ENCODE data around the gene LRP1B. TPM values are rescaled to one million over a fixed set of nuclear protein-coding genes. Genes with fewer than 3 reads are reported as not detected.

Gene LRP1B
- polyA plus RNA-seq, 1 of the 3 experiments (the other 2 are of a cell fraction): 0.28 TPM

DNA sequence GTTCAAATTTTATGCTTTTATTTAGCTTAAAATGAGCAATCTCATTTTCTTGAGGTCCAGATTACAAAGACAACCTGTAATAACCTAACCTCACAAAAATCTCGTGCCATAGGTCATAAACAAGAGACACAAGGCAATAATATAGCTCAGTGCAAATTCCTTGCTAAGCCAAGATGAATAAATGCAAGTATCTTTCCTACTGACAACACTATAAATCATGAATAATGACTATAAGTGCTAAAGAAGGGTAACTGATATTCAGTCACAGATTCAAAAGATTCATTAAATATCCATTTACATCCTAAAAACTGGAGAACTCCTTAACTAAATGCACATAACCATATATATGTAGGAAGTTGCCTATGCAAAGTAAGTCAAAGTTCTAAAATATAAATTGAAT is 1641.6 kb downstream of the LRP1B start:
- Histone ChIP-seq H3F3A (replicated peaks; ENCODE audit: insufficient read depth) (no peaks in the 10 kb centered on the region), H2AFZ (ENCODE audit: low read depth) (no peak overlapping the region), H3K36me3 (replicated peaks in 1 of 2; ENCODE audit: control insufficient read depth in 1 of 2, insufficient read depth in 2 of 2, low read length in 1 of 2) (no peaks in the 10 kb centered on the region), H4K20me1 (ENCODE audit: insufficient read depth) (no peaks in the 10 kb centered on the region), H3K79me2 (ENCODE audit: insufficient read depth) (no peaks in the 10 kb centered on the region), H3K4me2 (no peak overlapping the region), H3K4me1 (ENCODE audit: control insufficient read depth in 1 of 2, insufficient read depth in 2 of 2, low read depth in 1 of 2, low read length in 1 of 2) (no peaks in the 10 kb centered on the region), H3K27ac (ENCODE audit: low read depth in 2 of 2, low read length in 1 of 2) (no peak overlapping the region), H3K27me3 (ENCODE audit: insufficient read depth) (no peaks in the 10 kb centered on the region), H3K4me3 (ENCODE audit: low read depth in 2 of 2, low read length in 1 of 2) (no peak overlapping the region), H3K9me2 (no peaks in the 10 kb centered on the region), H3K9ac (no peak overlapping the region), H3K9me3 (no peaks in the 10 kb centered on the region)
- DNase-seq: no peak
- ChIA-PET CTCF (no interaction called here), POLR2A (no interaction called here)
- no peak for TF ChIP-seq TEAD4 (IDR thresholded peaks at IDR 0.05; ENCODE audit: borderline replicate concordance, insufficient read depth)
- TF ChIP-seq GABPA (IDR thresholded peaks at IDR 0.05; ENCODE audit: low read depth): no peak
- no peak for TF ChIP-seq FOSL2 (IDR thresholded peaks at IDR 0.05; ENCODE audit: borderline replicate concordance, low read depth)
- TF ChIP-seq POLR2AphosphoS5 (IDR thresholded peaks at IDR 0.05; ENCODE audit: low read depth, low read length): no peak
- no peak for TF ChIP-seq GATA2 (CRISPR knock-in tag; IDR thresholded peaks at IDR 0.05)
- TF ChIP-seq, protein P1, sequence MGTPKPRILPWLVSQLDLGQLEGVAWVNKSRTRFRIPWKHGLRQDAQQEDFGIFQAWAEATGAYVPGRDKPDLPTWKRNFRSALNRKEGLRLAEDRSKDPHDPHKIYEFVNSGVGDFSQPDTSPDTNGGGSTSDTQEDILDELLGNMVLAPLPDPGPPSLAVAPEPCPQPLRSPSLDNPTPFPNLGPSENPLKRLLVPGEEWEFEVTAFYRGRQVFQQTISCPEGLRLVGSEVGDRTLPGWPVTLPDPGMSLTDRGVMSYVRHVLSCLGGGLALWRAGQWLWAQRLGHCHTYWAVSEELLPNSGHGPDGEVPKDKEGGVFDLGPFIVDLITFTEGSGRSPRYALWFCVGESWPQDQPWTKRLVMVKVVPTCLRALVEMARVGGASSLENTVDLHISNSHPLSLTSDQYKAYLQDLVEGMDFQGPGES (IDR thresholded peaks at IDR 0.05; ENCODE audit: low read depth, low read length): no peak
- no peak for TF ChIP-seq NFIC (IDR thresholded peaks at IDR 0.05; ENCODE audit: borderline replicate concordance)
- TF ChIP-seq TCF12 (IDR thresholded peaks at IDR 0.05): no peak
- no peak for TF ChIP-seq RFX5 (IDR thresholded peaks at IDR 0.05; ENCODE audit: low read length)
- no peak for TF ChIP-seq RCOR1 (IDR thresholded peaks at IDR 0.05; ENCODE audit: low read length)
- TF ChIP-seq, protein P2, sequence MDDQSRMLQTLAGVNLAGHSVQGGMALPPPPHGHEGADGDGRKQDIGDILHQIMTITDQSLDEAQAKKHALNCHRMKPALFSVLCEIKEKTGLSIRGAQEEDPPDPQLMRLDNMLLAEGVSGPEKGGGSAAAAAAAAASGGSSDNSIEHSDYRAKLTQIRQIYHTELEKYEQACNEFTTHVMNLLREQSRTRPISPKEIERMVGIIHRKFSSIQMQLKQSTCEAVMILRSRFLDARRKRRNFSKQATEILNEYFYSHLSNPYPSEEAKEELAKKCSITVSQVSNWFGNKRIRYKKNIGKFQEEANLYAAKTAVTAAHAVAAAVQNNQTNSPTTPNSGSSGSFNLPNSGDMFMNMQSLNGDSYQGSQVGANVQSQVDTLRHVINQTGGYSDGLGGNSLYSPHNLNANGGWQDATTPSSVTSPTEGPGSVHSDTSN (IDR thresholded peaks at IDR 0.05): no peak
- no peak for TF ChIP-seq TAF1 (IDR thresholded peaks at IDR 0.05; ENCODE audit: borderline replicate concordance, low read depth, low read length)
- no peak for TF ChIP-seq YY1 (IDR thresholded peaks at IDR 0.05; ENCODE audit: low read depth)
- no peak for TF ChIP-seq CHD2 (IDR thresholded peaks at IDR 0.05; ENCODE audit: low read length, partially characterized antibody)
- no peak for TF ChIP-seq FOXJ3 (CRISPR knock-in tag; IDR thresholded peaks at IDR 0.05)
- no peak for TF ChIP-seq ELF1 (IDR thresholded peaks at IDR 0.05)
- no peak for TF ChIP-seq MEF2A (IDR thresholded peaks at IDR 0.05; ENCODE audit: borderline replicate concordance, low read depth)
- 26% methylated on average over 1 of the region's 1 CpG for WGBS (ENCODE audit: low lambda C conversion rate)

DNA sequence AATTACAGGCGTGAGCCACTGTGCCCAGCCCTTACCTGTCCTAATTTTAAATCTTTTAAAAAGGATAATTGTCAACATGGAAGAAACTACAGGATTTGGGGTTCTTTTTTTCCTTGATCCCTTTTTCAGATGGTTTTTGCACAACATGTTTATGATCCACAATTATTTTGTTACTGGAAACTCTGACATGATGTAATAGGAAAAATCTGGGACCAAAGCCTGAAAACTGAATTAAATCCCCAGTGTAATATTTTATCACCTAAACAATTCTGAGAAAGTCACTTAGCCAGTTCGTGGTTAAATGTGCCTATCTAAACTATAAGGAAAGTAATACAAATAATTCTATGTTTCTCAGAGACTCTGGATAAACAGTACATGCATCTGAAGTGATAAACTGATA is 1649.7 kb downstream of the LRP1B start:
- H3K4me3 ChIP-seq (ENCODE audit: low read depth in 2 of 2, low read length in 1 of 2): no peak overlapping the region
- no peaks in the 10 kb centered on the region for H3K36me3 ChIP-seq (replicated peaks in 1 of 2; ENCODE audit: control insufficient read depth in 1 of 2, insufficient read depth in 2 of 2, low read length in 1 of 2)
- DNase-seq: no peak
- no peak overlapping the region for H2AFZ ChIP-seq (ENCODE audit: low read depth)
- no peaks in the 10 kb centered on the region for H3K4me1 ChIP-seq (ENCODE audit: control insufficient read depth in 1 of 2, insufficient read depth in 2 of 2, low read depth in 1 of 2, low read length in 1 of 2)
- H3F3A ChIP-seq (replicated peaks; ENCODE audit: insufficient read depth): no peaks in the 10 kb centered on the region
- no peaks in the 10 kb centered on the region for H3K9me2 ChIP-seq
- H3K9ac ChIP-seq: no peak overlapping the region
- H3K27me3 ChIP-seq (ENCODE audit: insufficient read depth): no peaks in the 10 kb centered on the region
- no peak overlapping the region for H3K4me2 ChIP-seq
- TF ChIP-seq, protein P3, sequence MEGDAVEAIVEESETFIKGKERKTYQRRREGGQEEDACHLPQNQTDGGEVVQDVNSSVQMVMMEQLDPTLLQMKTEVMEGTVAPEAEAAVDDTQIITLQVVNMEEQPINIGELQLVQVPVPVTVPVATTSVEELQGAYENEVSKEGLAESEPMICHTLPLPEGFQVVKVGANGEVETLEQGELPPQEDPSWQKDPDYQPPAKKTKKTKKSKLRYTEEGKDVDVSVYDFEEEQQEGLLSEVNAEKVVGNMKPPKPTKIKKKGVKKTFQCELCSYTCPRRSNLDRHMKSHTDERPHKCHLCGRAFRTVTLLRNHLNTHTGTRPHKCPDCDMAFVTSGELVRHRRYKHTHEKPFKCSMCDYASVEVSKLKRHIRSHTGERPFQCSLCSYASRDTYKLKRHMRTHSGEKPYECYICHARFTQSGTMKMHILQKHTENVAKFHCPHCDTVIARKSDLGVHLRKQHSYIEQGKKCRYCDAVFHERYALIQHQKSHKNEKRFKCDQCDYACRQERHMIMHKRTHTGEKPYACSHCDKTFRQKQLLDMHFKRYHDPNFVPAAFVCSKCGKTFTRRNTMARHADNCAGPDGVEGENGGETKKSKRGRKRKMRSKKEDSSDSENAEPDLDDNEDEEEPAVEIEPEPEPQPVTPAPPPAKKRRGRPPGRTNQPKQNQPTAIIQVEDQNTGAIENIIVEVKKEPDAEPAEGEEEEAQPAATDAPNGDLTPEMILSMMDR (IDR thresholded peaks at IDR 0.05): no peak
- no peak for TF ChIP-seq TAF1 (IDR thresholded peaks at IDR 0.05; ENCODE audit: borderline replicate concordance, low read depth, low read length)
- TF ChIP-seq FOXM1 (IDR thresholded peaks at IDR 0.05; ENCODE audit: low read depth): no peak
- no peak for TF ChIP-seq POLR2AphosphoS5 (IDR thresholded peaks at IDR 0.05; ENCODE audit: low read depth, low read length)
- TF ChIP-seq YY1 (IDR thresholded peaks at IDR 0.05; ENCODE audit: low read depth): no peak
- TF ChIP-seq FOXJ3 (CRISPR knock-in tag; IDR thresholded peaks at IDR 0.05): no peak
- no peak for TF ChIP-seq JUND (IDR thresholded peaks at IDR 0.05)
- no peak for TF ChIP-seq ELF1 (IDR thresholded peaks at IDR 0.05)
- TF ChIP-seq, protein P2 (IDR thresholded peaks at IDR 0.05): no peak
- TF ChIP-seq, protein P4, sequence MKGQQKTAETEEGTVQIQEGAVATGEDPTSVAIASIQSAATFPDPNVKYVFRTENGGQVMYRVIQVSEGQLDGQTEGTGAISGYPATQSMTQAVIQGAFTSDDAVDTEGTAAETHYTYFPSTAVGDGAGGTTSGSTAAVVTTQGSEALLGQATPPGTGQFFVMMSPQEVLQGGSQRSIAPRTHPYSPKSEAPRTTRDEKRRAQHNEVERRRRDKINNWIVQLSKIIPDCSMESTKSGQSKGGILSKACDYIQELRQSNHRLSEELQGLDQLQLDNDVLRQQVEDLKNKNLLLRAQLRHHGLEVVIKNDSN (IDR thresholded peaks at IDR 0.05; ENCODE audit: borderline replicate concordance, low read depth): no peak
- TF ChIP-seq, protein P5, sequence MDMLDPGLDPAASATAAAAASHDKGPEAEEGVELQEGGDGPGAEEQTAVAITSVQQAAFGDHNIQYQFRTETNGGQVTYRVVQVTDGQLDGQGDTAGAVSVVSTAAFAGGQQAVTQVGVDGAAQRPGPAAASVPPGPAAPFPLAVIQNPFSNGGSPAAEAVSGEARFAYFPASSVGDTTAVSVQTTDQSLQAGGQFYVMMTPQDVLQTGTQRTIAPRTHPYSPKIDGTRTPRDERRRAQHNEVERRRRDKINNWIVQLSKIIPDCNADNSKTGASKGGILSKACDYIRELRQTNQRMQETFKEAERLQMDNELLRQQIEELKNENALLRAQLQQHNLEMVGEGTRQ (IDR thresholded peaks at IDR 0.05; ENCODE audit: borderline replicate concordance, low read depth, low read length): no peak
- no peak for TF ChIP-seq GATA2 (CRISPR knock-in tag; IDR thresholded peaks at IDR 0.05)
- POLR2A ChIA-PET: no interaction called here
- no peaks in the 10 kb centered on the region for H4K20me1 ChIP-seq (ENCODE audit: insufficient read depth)
- WGBS (ENCODE audit: low lambda C conversion rate): 76% methylated on average over 2 of the region's 2 CpGs
- CTCF ChIA-PET: no interaction called here
- H3K27ac ChIP-seq (ENCODE audit: low read depth in 2 of 2, low read length in 1 of 2): no peak overlapping the region
- no peaks in the 10 kb centered on the region for H3K79me2 ChIP-seq (ENCODE audit: insufficient read depth)
- no peaks in the 10 kb centered on the region for H3K9me3 ChIP-seq
